NT2/D1 (cell line): ENCODE results near the gene PTPRT.

ENCODE experiments used
- SUZ12 ChIP-seq: IDR thresholded peaks from 2 replicates; pipeline ENCODE4 v1.6.1; 2011; ENCODE audit not compliant: insufficient read length, insufficient read depth; ENCODE audit errors: extremely low read depth
- YY1 ChIP-seq: IDR thresholded peaks from 2 replicates; pipeline ENCODE4 v1.6.1; 2011; ENCODE audit not compliant: insufficient read length, insufficient read depth
- ZNF274 ChIP-seq: IDR thresholded peaks from 2 replicates; pipeline ENCODE4 v1.6.1; 2011; ENCODE audit warnings: mild to moderate bottlenecking, low read depth, low read length

- TF ChIP-seq SUZ12 (no peak), YY1 (no peak), ZNF274 (no peak)
Measured at GRCh38 chr20:42186337-42186736, 1003.4 kb downstream of the PTPRT start.
